Stimulated activated CD4-positive, alpha-beta T cell treated with anti-CD3 and anti-CD28 coated beads, Interleukin-15, amount 100 ng/mL, for 48 hours (primary cell): ENCODE data around the gene KLHL12.
A peak's percentile ranks its signal among the peaks of the same experiment; 100 is the strongest.

Experiments used
- DNase-seq, 2 donors: peaks; one replicate each; pipeline ENCODE4 v3.0.0-alpha.2; 2020; ENCODE audit warnings: low read depth in 2 of 2

Gene KLHL12

GRCh38 chr1:202926581-202927491 is at the start of gene KLHL12:
Gene KLHL12, minus strand, starts transcription at chr1:202927234. Its CDS starts 2,072 bp downstream, at chr1:202925162.
- DNase-seq: peak; percentile 92 to 95

GRCh38 chr1:202976633-202977032 is 49.6 kb upstream of the KLHL12 start:
- no peak for DNase-seq

- no peak for DNase-seq
Measured at GRCh38 chr1:202974856-202975255, 47.8 kb upstream of the KLHL12 start.

GRCh38 chr1:202972046-202972445 is 45.0 kb upstream of the KLHL12 start:
- no peak for DNase-seq

- DNase-seq: peak; percentile 15 to 20
Measured at GRCh38 chr1:202968895-202969295, 41.9 kb upstream of the KLHL12 start.

- DNase-seq: no peak
Measured at GRCh38 chr1:202968351-202968750, 41.3 kb upstream of the KLHL12 start.

- no peak for DNase-seq
Measured at GRCh38 chr1:202967684-202968281, 40.7 kb upstream of the KLHL12 start.

- DNase-seq: no peak
Measured at GRCh38 chr1:202966006-202966898, 39.2 kb upstream of the KLHL12 start.

GRCh38 chr1:202965422-202965821 is 38.4 kb upstream of the KLHL12 start:
- no peak for DNase-seq

- no peak for DNase-seq
Measured at GRCh38 chr1:202964791-202965410, 37.9 kb upstream of the KLHL12 start.

- DNase-seq: no peak
Measured at GRCh38 chr1:202961220-202961880, 34.3 kb upstream of the KLHL12 start.

GRCh38 chr1:202959276-202959620 is 32.2 kb upstream of the KLHL12 start:
- no peak for DNase-seq

- DNase-seq: no peak
Measured at GRCh38 chr1:202958544-202959275, 31.7 kb upstream of the KLHL12 start.

- DNase-seq: peak; percentile 83 to 90
Measured at GRCh38 chr1:202957733-202958543, 30.9 kb upstream of the KLHL12 start, which contains the start of gene ADIPOR1. Gene ADIPOR1, minus strand, starts transcription at chr1:202958312. Its CDS starts 7,242 bp downstream, at chr1:202951070.

- DNase-seq: no peak
Measured at GRCh38 chr1:202956969-202957368, 29.9 kb upstream of the KLHL12 start.

- no peak for DNase-seq
Measured at GRCh38 chr1:202954057-202954745, 27.2 kb upstream of the KLHL12 start.

- DNase-seq: no peak
Measured at GRCh38 chr1:202953392-202953791, 26.4 kb upstream of the KLHL12 start.

GRCh38 chr1:202952818-202953217 is 25.8 kb upstream of the KLHL12 start:
- no peak for DNase-seq

- no peak for DNase-seq
Measured at GRCh38 chr1:202952099-202952498, 25.1 kb upstream of the KLHL12 start.
